A549 (cell line): ENCODE measurements around the gene UBE3C.

Experiments used
- MAZ ChIP-seq: fragments of 150-350 bp; IDR thresholded peaks from 2 replicates; pipeline ENCODE4 v1.6.1; 2014; ENCODE audit warnings: antibody characterized with exemption, low read depth, low read length, borderline replicate concordance
- ZNF302 ChIP-seq: fragments of 250-450 bp; sonication (Bioruptor Pico); IDR thresholded peaks from 2 replicates; pipeline ENCODE4 v1.9.0; 2021; ENCODE audit warnings: inconsistent platforms, mild to moderate bottlenecking, moderate library complexity
- TF ChIP-seq, protein P1 (sequence below): fragments of >200 bp; sonication (Bioruptor Twin); formaldehyde crosslinking; IDR thresholded peaks from 3 replicates; pipeline ENCODE4 v1.5.1; 2016

DNA sequence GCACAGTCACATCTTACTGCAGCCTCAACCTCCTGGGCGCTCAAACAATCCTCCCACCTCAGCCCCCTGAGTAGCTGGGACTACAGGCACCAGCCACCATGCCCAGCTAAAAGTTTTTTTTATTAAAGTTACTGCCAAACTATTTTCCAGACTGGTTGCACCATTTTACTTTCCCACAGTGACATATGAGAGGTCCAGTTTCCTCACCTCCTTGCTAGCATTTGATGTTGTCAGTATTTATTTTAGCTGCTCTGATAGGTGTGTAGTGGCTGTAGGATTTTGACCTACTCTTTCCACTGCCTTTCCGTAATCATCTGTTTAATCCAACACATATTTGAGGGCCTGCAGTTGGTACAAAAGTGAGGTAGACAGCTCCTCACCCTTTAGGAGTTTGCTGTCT is 5.4 kb upstream of the UBE3C start:
- TF ChIP-seq ZNF302 (CRISPR knock-in tag) = no peak
- TF ChIP-seq, protein P1, sequence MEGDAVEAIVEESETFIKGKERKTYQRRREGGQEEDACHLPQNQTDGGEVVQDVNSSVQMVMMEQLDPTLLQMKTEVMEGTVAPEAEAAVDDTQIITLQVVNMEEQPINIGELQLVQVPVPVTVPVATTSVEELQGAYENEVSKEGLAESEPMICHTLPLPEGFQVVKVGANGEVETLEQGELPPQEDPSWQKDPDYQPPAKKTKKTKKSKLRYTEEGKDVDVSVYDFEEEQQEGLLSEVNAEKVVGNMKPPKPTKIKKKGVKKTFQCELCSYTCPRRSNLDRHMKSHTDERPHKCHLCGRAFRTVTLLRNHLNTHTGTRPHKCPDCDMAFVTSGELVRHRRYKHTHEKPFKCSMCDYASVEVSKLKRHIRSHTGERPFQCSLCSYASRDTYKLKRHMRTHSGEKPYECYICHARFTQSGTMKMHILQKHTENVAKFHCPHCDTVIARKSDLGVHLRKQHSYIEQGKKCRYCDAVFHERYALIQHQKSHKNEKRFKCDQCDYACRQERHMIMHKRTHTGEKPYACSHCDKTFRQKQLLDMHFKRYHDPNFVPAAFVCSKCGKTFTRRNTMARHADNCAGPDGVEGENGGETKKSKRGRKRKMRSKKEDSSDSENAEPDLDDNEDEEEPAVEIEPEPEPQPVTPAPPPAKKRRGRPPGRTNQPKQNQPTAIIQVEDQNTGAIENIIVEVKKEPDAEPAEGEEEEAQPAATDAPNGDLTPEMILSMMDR = no peak
- no peak for TF ChIP-seq MAZ
